CD4-positive, alpha-beta T cell (primary cell): ENCODE measurements around the gene ANAPC10. TPM values are rescaled to one million over a fixed set of nuclear protein-coding genes. Genes with fewer than 3 reads are reported as not detected.

Experiments used
- ATAC-seq: fragments of 200-7000 bp; cut with Tn5 transposase; one replicate; pipeline ENCODE4 v1.10.0; 2022; ENCODE audit warnings: mild to moderate bottlenecking; ENCODE audit not compliant: poor library complexity
- CTCF ChIA-PET: fragments of 350-600 bp; sonication (Branson Sonifier 250); formaldehyde crosslinking; loops from one replicate; lab custom pipeline; 2021; ENCODE audit warnings: antibody characterized with exemption, inconsistent platforms; lab: Charles Lee
- POLR2A ChIA-PET: fragments of 350-600 bp; sonication (Branson Sonifier 250); formaldehyde crosslinking; loops from one replicate; lab custom pipeline; 2021; ENCODE audit warnings: antibody characterized with exemption, inconsistent platforms; lab: Charles Lee
- DNase-seq, 14 experiments: peaks; one replicate each; pipeline ENCODE4 v3.0.0-alpha.2; 2013 to 2020; ENCODE audit warnings: mixed read lengths in 2 of 14
- H3K27ac ChIP-seq, 2 donors: one replicate each; pipeline versions ENCODE4 v1.5.1 to v1.7.0; 2013; ENCODE audit warnings: low read length in 2 of 2, low read depth in 1 of 2, mild to moderate bottlenecking in 1 of 2
- H3K27me3 ChIP-seq, 2 experiments: 1 replicate in 1 of 2; 2 replicates in 1 of 2; pipeline versions ENCODE4 v1.6.1 to v1.7.0; 2013; ENCODE audit warnings: low read length in 2 of 2, control low read depth in 1 of 2, mild to moderate bottlenecking in 1 of 2, moderate library complexity in 1 of 2; ENCODE audit not compliant: insufficient read depth in 2 of 2, control insufficient read depth in 1 of 2
- H3K36me3 ChIP-seq: one replicate; pipeline ENCODE4 v1.6.1; 2013; ENCODE audit warnings: low read length, control low read depth; ENCODE audit not compliant: insufficient read depth
- H3K4me1 ChIP-seq: one replicate; pipeline ENCODE4 v1.6.1; 2013; ENCODE audit warnings: low read length, control low read depth; ENCODE audit not compliant: insufficient read depth
- H3K4me3 ChIP-seq: one replicate; pipeline ENCODE4 v1.5.1; 2013; ENCODE audit warnings: mild to moderate bottlenecking, low read length, moderate library complexity
- H3K9me3 ChIP-seq, 2 experiments: 1 replicate in 1 of 2; 2 replicates in 1 of 2; pipeline versions ENCODE4 v1.6.1 to v1.7.0; 2013; ENCODE audit warnings: low read length in 2 of 2, mild to moderate bottlenecking in 2 of 2, control low read depth in 1 of 2, moderate library complexity in 1 of 2; ENCODE audit not compliant: control insufficient read depth in 1 of 2, insufficient read depth in 1 of 2
- H3K27ac Mint-ChIP-seq: one replicate; pipeline ENCODE4 v1.8.0; 2020; ENCODE audit warnings: mixed read lengths
- H3K27me3 Mint-ChIP-seq: one replicate; pipeline ENCODE4 v1.8.0; 2021; ENCODE audit warnings: mixed read lengths
- H3K36me3 Mint-ChIP-seq: one replicate; pipeline ENCODE4 v1.8.0; 2021; ENCODE audit warnings: low read depth, mixed read lengths
- H3K4me1 Mint-ChIP-seq: one replicate; pipeline ENCODE4 v1.8.0; 2021; ENCODE audit warnings: low read depth, mixed read lengths
- H3K4me3 Mint-ChIP-seq: one replicate; pipeline ENCODE4 v1.8.0; 2020; ENCODE audit warnings: mild to moderate bottlenecking, mixed read lengths
- H3K9me3 Mint-ChIP-seq: one replicate; pipeline ENCODE4 v1.8.0; 2020; ENCODE audit warnings: mixed read lengths
- CTCF ChIP-seq: fragments of 200-600 bp; IDR thresholded peaks from one replicate; pipeline ENCODE4 v1.8.0; 2022; ENCODE audit warnings: antibody characterized with exemption, mild to moderate bottlenecking
- intact Hi-C, 2 experiments: fragments of 100-400 bp; cut with DNase I in 1 of 2; cut with micrococcal nuclease in 1 of 2; formaldehyde crosslinking; loops; one replicate each; pipeline versions ENCODE4 v1.15.1 to v1.9.0; 2023 to 2025; cut with DNase I, micrococcal nuclease
- total RNA-seq, 174 experiments: library from RNA in 2 of 174; stranded (reverse) in 2 of 174; gene quantifications; one replicate each; pipeline ENCODE4 v1.2.3 and lab custom pipeline; 2021 to 2026

ANAPC10 gene
- total RNA-seq, 2 experiments from 2014 or later = 25.8 to 27.5 TPM

- Mint-ChIP-seq H3K4me1 (peaks cover 7% of the 10 kb centered on the region), H3K27ac (no peak overlapping the region)
Observed at GRCh38 chr4:145041378-145041777, 56.6 kb downstream of the ANAPC10 start.

DNA sequence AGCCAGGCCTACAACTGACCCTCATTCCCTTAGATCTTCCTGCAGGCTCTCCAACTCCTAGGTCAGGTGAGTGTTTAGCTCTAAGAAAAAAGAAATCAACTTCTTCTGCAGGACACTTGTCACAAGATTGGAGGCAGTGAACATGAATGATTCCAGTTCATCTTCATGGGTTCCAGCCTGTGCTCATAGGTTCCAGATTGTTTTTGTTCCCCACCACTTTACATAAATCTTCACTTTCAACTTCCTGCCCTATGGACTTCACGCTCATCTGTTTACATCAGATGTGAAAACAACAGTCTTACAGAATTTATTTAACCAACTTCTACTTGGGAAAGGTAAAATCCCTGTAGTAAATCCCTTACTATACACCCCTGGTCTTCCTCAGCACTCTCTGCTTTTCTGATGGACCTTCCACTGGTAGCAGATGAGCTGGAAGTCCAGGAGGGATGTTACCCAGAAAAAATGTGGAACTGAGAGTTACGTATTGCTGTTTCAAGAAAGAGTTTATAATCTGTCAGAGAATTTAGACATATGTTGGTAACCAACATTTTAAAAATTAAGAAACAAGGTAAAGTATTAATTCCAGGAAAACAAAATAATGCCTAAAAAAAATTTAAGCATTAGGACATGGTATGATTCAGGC lies 62.4 kb downstream of the ANAPC10 start:
- H3K27me3 Mint-ChIP-seq = no peaks in the 10 kb centered on the region
- CTCF ChIA-PET = interaction anchor here (1.2 kb wide), 1 partner anchor 26 kb away, joined by 3 read pairs; no protein-coding TSS in a partner anchor
- peaks cover 8% of the 10 kb centered on the region for H3K9me3 Mint-ChIP-seq
- intact Hi-C loops = no loop called here
- H3K9me3 ChIP-seq = no peaks in the 10 kb centered on the region
- no peaks in the 10 kb centered on the region for H3K4me1 Mint-ChIP-seq
- no peak for DNase-seq
- no peaks in the 10 kb centered on the region for H3K4me1 ChIP-seq
- H3K36me3 Mint-ChIP-seq = peaks cover 68% of the 10 kb centered on the region
- no peak for ATAC-seq
- no peaks in the 10 kb centered on the region for H3K27me3 ChIP-seq
- peaks cover 12% of the 10 kb centered on the region for H3K36me3 ChIP-seq
- H3K4me3 ChIP-seq = no peak overlapping the region
- H3K27ac ChIP-seq = no peak overlapping the region
- no peak for TF ChIP-seq CTCF
- H3K27ac Mint-ChIP-seq = no peak overlapping the region
- H3K4me3 Mint-ChIP-seq = no peak overlapping the region
- POLR2A ChIA-PET = interaction anchor here (0.6 kb wide), 1 partner anchor 24 kb away, joined by 3 read pairs; no protein-coding TSS in a partner anchor

More at GRCh38 chr4:145041378-145041777, 56.6 kb downstream of the ANAPC10 start:
- ChIA-PET CTCF (no interaction called here), POLR2A (no interaction called here)
- no peaks in the 10 kb centered on the region for H3K9me3 Mint-ChIP-seq
- no peak for ATAC-seq
- peaks cover 21% of the 10 kb centered on the region for H3K36me3 Mint-ChIP-seq
- H3K27me3 Mint-ChIP-seq = no peaks in the 10 kb centered on the region
- peak in 1 of 14 experiments; percentile 6 for DNase-seq
- Histone ChIP-seq H3K27me3 (no peaks in the 10 kb centered on the region), H3K27ac (no peak overlapping the region), H3K36me3 (no peaks in the 10 kb centered on the region), H3K4me1 (no peaks in the 10 kb centered on the region), H3K4me3 (no peak overlapping the region), H3K9me3 (no peaks in the 10 kb centered on the region)
- no peak overlapping the region for H3K4me3 Mint-ChIP-seq
- intact Hi-C loops = no loop called here
- no peak for TF ChIP-seq CTCF

GRCh38 chr4:145034727-145035211 lies 63.2 kb downstream of the ANAPC10 start:
- H3K4me1 Mint-ChIP-seq = no peaks in the 10 kb centered on the region
- peaks cover 8% of the 10 kb centered on the region for H3K9me3 Mint-ChIP-seq
- no peak for ATAC-seq
- DNase-seq = no peak
- H3K27ac Mint-ChIP-seq = no peak overlapping the region
- ChIA-PET CTCF (no interaction called here), POLR2A (interaction anchor here (0.6 kb wide), 1 partner anchor 25 kb away, joined by 3 read pairs; no protein-coding TSS in a partner anchor)
- Histone ChIP-seq H3K27me3 (no peaks in the 10 kb centered on the region), H3K4me3 (no peak overlapping the region), H3K36me3 (peaks cover 12% of the 10 kb centered on the region), H3K4me1 (no peaks in the 10 kb centered on the region), H3K9me3 (no peaks in the 10 kb centered on the region), H3K27ac (no peak overlapping the region)
- no peak for TF ChIP-seq CTCF
- H3K27me3 Mint-ChIP-seq = no peaks in the 10 kb centered on the region
- H3K4me3 Mint-ChIP-seq = no peak overlapping the region
- peaks cover 76% of the 10 kb centered on the region for H3K36me3 Mint-ChIP-seq
- intact Hi-C loops = no loop called here
